PC-9 (cell line): ENCODE data around the gene CFAP20DC. TPM values are rescaled to one million over a fixed set of nuclear protein-coding genes. Genes with fewer than 3 reads are reported as not detected.

Source experiments
- BruUV-seq: library from RNA; stranded (reverse); fragments of 400-500 nt; replicated peaks from 2 replicates; lab custom pipeline; 2021; lab: Mats Ljungman, UMichigan
- CTCF ChIA-PET: fragments of 300-600 bp; sonication (Branson Sonifier 250); formaldehyde crosslinking; loops from one replicate; lab custom pipeline; 2022; ENCODE audit warnings: antibody characterized with exemption; lab: Charles Lee
- POLR2A ChIA-PET: fragments of 300-600 bp; sonication (Branson Sonifier 250); formaldehyde crosslinking; loops from one replicate; lab custom pipeline; 2022; ENCODE audit warnings: antibody characterized with exemption; ENCODE audit not compliant: unreplicated experiment; lab: Charles Lee
- DNase-seq, 2 experiments: peaks; one replicate each; pipeline versions ENCODE4 v3.0.0 to v3.0.0-alpha.2; 2015 to 2022; ENCODE audit warnings: mixed read lengths in 1 of 2
- H2AFZ ChIP-seq: fragments of 200-600 bp; sonication (generic); 2 replicates; pipeline ENCODE4 v1.8.1; 2017; ENCODE audit warnings: antibody characterized with exemption
- H3F3A ChIP-seq: fragments of 200-600 bp; sonication (generic); 2 replicates; pipeline ENCODE4 v1.8.1; 2017; ENCODE audit warnings: antibody characterized with exemption, mild to moderate bottlenecking, low read depth; ENCODE audit not compliant: insufficient read depth
- H3K27ac ChIP-seq: fragments of 200-600 bp; sonication (generic); 2 replicates; pipeline ENCODE4 v1.6.1; 2016; ENCODE audit warnings: mixed run types
- H3K27me3 ChIP-seq: fragments of 200-600 bp; sonication (generic); 2 replicates; pipeline ENCODE4 v1.6.1; 2016; ENCODE audit warnings: low read depth, mixed run types; ENCODE audit not compliant: insufficient read depth
- H3K36me3 ChIP-seq: fragments of 200-600 bp; sonication (generic); 2 replicates; pipeline ENCODE4 v1.6.1; 2016; ENCODE audit warnings: low read depth, mixed run types
- H3K4me1 ChIP-seq: fragments of 200-600 bp; sonication (generic); replicated peaks from 2 replicates; pipeline ENCODE4 v1.6.1; 2016; ENCODE audit warnings: mixed run types; ENCODE audit not compliant: insufficient read depth
- H3K4me2 ChIP-seq: fragments of 200-600 bp; sonication (generic); 2 replicates; pipeline ENCODE4 v1.6.1; 2017; ENCODE audit warnings: mixed run types
- H3K4me3 ChIP-seq: fragments of 200-600 bp; sonication (generic); 2 replicates; pipeline ENCODE4 v1.6.1; 2016; ENCODE audit warnings: mixed run types
- H3K79me2 ChIP-seq: fragments of 200-600 bp; sonication (generic); 2 replicates; pipeline ENCODE4 v1.6.1; 2017; ENCODE audit warnings: low read depth, mixed run types
- H3K9me2 ChIP-seq: fragments of 200-600 bp; sonication (generic); 2 replicates; pipeline ENCODE4 v1.8.1; 2017; ENCODE audit warnings: mild to moderate bottlenecking; ENCODE audit not compliant: insufficient read depth
- H3K9me3 ChIP-seq: fragments of 200-600 bp; sonication (generic); 2 replicates; pipeline ENCODE4 v1.8.1; 2016; ENCODE audit warnings: low read depth; ENCODE audit not compliant: insufficient read depth
- H4K20me1 ChIP-seq: fragments of 200-600 bp; sonication (generic); 2 replicates; pipeline ENCODE4 v1.8.1; 2017; ENCODE audit not compliant: insufficient read depth
- EZH2 ChIP-seq: fragments of 200-600 bp; sonication (generic); IDR thresholded peaks from 2 replicates; pipeline ENCODE4 v1.8.0; 2017; ENCODE audit warnings: antibody characterized with exemption, low read depth
- intact Hi-C: fragments of 100-400 bp; cut with micrococcal nuclease; formaldehyde crosslinking; loops from one replicate; pipeline ENCODE4 v1.10.0; 2022; ENCODE audit not compliant: unreplicated experiment
- total RNA-seq: library from RNA; stranded (reverse); gene quantifications from 2 replicates; pipeline ENCODE4 v1.2.3, GENCODE V29; 2021
- TF ChIP-seq, protein P1 (sequence below): fragments of 200-600 bp; sonication (generic); conservative IDR thresholded peaks from 2 replicates; pipeline ENCODE4 v1.6.1; 2017; ENCODE audit warnings: mixed run types, antibody characterized with exemption, mild to moderate bottlenecking, moderate library complexity

CFAP20DC gene
- total RNA-seq, 1 experiment from 2014 or later: 6.7 TPM

- no peak overlapping the region for H3K4me2 ChIP-seq
- H3K36me3 ChIP-seq: no peaks in the 10 kb centered on the region
- no peaks in the 10 kb centered on the region for H3K9me2 ChIP-seq
- intact Hi-C loops: no loop called here
- H3F3A ChIP-seq: no peaks in the 10 kb centered on the region
- ChIA-PET POLR2A (no interaction called here), CTCF (no interaction called here)
- no peak overlapping the region for H3K4me3 ChIP-seq
- H3K4me1 ChIP-seq: no peaks in the 10 kb centered on the region
- no TSS peak for BruUV-seq
- DNase-seq: no peak
- H3K27me3 ChIP-seq: no peaks in the 10 kb centered on the region
- no peak overlapping the region for H3K27ac ChIP-seq
- H3K79me2 ChIP-seq: no peaks in the 10 kb centered on the region
- TF ChIP-seq EZH2: no peak
- TF ChIP-seq, protein P1, sequence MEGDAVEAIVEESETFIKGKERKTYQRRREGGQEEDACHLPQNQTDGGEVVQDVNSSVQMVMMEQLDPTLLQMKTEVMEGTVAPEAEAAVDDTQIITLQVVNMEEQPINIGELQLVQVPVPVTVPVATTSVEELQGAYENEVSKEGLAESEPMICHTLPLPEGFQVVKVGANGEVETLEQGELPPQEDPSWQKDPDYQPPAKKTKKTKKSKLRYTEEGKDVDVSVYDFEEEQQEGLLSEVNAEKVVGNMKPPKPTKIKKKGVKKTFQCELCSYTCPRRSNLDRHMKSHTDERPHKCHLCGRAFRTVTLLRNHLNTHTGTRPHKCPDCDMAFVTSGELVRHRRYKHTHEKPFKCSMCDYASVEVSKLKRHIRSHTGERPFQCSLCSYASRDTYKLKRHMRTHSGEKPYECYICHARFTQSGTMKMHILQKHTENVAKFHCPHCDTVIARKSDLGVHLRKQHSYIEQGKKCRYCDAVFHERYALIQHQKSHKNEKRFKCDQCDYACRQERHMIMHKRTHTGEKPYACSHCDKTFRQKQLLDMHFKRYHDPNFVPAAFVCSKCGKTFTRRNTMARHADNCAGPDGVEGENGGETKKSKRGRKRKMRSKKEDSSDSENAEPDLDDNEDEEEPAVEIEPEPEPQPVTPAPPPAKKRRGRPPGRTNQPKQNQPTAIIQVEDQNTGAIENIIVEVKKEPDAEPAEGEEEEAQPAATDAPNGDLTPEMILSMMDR: no peak
- no peak overlapping the region for H2AFZ ChIP-seq
- no peaks in the 10 kb centered on the region for H4K20me1 ChIP-seq
- no peaks in the 10 kb centered on the region for H3K9me3 ChIP-seq
Observed at GRCh38 chr3:59079962-59080361, 30.1 kb upstream of the CFAP20DC start.

DNA sequence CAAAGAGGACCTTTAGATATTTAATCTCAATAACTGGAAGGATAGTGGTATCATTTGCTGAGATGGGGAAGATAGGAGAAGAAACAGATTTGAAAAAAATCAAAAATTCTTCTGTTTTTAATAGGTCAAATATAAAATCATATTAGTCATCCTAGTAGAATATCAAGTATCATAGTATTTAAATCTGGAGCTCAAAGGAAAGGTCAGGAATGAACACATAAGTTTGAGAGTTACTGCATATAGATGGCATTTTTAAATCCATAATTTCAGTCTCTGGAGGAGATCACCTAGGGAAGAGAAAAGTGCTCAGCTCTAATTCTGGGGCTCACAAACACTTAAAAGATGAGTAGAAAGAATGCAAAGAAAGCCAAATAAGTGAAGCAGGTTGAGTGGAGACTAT is 24.9 kb upstream of the CFAP20DC start:
- Histone ChIP-seq H2AFZ (no peak overlapping the region), H3K27me3 (no peaks in the 10 kb centered on the region), H4K20me1 (no peaks in the 10 kb centered on the region), H3K4me2 (no peak overlapping the region), H3K9me2 (0 out of 2 replicates have a peak, but pooled peaks cover 5% of the 10 kb centered on the region), H3K79me2 (no peaks in the 10 kb centered on the region), H3K4me3 (no peak overlapping the region), H3K36me3 (no peaks in the 10 kb centered on the region), H3K4me1 (no peaks in the 10 kb centered on the region), H3K9me3 (no peaks in the 10 kb centered on the region), H3F3A (no peaks in the 10 kb centered on the region), H3K27ac (no peak overlapping the region)
- intact Hi-C loops: no loop called here
- no peak for DNase-seq
- ChIA-PET POLR2A (no interaction called here), CTCF (no interaction called here)
- no TSS peak for BruUV-seq
- TF ChIP-seq, protein P1: no peak
- TF ChIP-seq EZH2: no peak

DNA sequence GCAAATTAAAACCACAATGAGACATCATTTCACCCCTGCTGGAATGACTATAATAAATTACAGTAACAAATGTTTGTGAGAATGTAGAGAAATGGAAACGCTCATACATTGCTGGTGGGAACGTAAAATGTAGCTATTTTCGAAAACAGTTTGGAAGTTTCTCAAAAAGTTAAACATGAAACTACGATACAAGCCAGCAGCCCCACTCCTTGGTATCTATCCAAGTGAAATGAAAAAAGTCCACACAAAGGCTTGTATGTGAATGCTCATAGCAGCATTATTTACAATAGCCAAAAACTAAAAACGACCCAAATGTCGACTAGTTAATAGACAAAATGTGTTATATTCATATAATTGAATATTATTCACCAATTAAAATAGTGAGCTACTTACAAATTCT is 22.9 kb upstream of the CFAP20DC start:
- Histone ChIP-seq H4K20me1 (no peaks in the 10 kb centered on the region), H3K9me3 (no peaks in the 10 kb centered on the region), H2AFZ (no peak overlapping the region), H3K4me2 (no peak overlapping the region), H3F3A (no peaks in the 10 kb centered on the region), H3K9me2 (0 out of 2 replicates have a peak, but pooled peaks cover 5% of the 10 kb centered on the region), H3K79me2 (no peaks in the 10 kb centered on the region), H3K4me3 (no peak overlapping the region), H3K4me1 (no peaks in the 10 kb centered on the region), H3K27me3 (no peaks in the 10 kb centered on the region), H3K36me3 (no peaks in the 10 kb centered on the region), H3K27ac (no peak overlapping the region)
- TF ChIP-seq, protein P1: no peak
- no peak for TF ChIP-seq EZH2
- POLR2A ChIA-PET: no interaction called here
- no peak for DNase-seq
- no TSS peak for BruUV-seq
- intact Hi-C loops: no loop called here
- CTCF ChIA-PET: no interaction called here
